Keratinocyte (primary cell): ENCODE measurements around the gene KATNB1. TPM values are rescaled to one million over a fixed set of nuclear protein-coding genes. Genes with fewer than 3 reads are reported as not detected.

Source experiments
- DNase-seq: peaks from one replicate; pipeline ENCODE4 v3.0.0-alpha.2; 2011; ENCODE audit warnings: low read depth, missing footprints, low spot score
- FAIRE-seq: peaks from 2 replicates; lab custom pipeline; 2011; peaks lifted over from hg19 to GRCh38; lab: Jason Lieb, UNC
- H2AFZ ChIP-seq: 2 replicates; pipeline ENCODE4 v1.6.0; 2012; ENCODE audit warnings: low read length, control low read depth, inconsistent platforms; ENCODE audit not compliant: control insufficient read depth
- H3K27ac ChIP-seq: 2 replicates; pipeline ENCODE4 v1.5.1; 2011; ENCODE audit warnings: low read length; ENCODE audit not compliant: control insufficient read depth, insufficient read depth
- H3K27me3 ChIP-seq: 3 replicates; pipeline ENCODE4 v1.6.0; 2011; ENCODE audit warnings: low read length; ENCODE audit not compliant: control insufficient read depth, insufficient read depth; ENCODE audit errors: extremely low read depth
- H3K36me3 ChIP-seq, 2 experiments: 2 replicates in 1 of 2; 3 replicates in 1 of 2; pipeline ENCODE4 v1.5.1; 2011; ENCODE audit warnings: low read length in 2 of 2, mild to moderate bottlenecking in 1 of 2; ENCODE audit not compliant: control insufficient read depth in 2 of 2, insufficient read depth in 2 of 2; ENCODE audit errors: extremely low read depth in 1 of 2
- H3K4me1 ChIP-seq: 3 replicates; pipeline ENCODE4 v1.5.1; 2011; ENCODE audit warnings: low read length; ENCODE audit not compliant: control insufficient read depth, insufficient read depth; ENCODE audit errors: extremely low read depth
- H3K4me2 ChIP-seq: 3 replicates; pipeline ENCODE4 v1.6.0; 2011; ENCODE audit warnings: low read depth, low read length; ENCODE audit not compliant: control insufficient read depth, insufficient read depth; ENCODE audit errors: extremely low read depth
- H3K4me3 ChIP-seq, 3 experiments: fragments of 200-600 bp in 1 of 3; sonication (generic) in 1 of 3; 2 replicates in 2 of 3; 3 replicates in 1 of 3; pipeline ENCODE4 v1.5.1; 2011 to 2016; ENCODE audit warnings: low read length in 3 of 3, mild to moderate bottlenecking in 3 of 3, control low read depth in 2 of 3, inconsistent platforms in 1 of 3, low read depth in 1 of 3, mixed read lengths in 1 of 3, mixed run types in 1 of 3, moderate library complexity in 1 of 3; ENCODE audit not compliant: control insufficient read depth in 2 of 3, insufficient read depth in 2 of 3; ENCODE audit errors: extremely low read depth in 1 of 3
- H3K79me2 ChIP-seq: 2 replicates; pipeline ENCODE4 v1.6.0; 2012; ENCODE audit warnings: low read length; ENCODE audit not compliant: control insufficient read depth, insufficient read depth
- H3K9ac ChIP-seq: 3 replicates; pipeline ENCODE4 v1.6.0; 2011; ENCODE audit warnings: low read length; ENCODE audit not compliant: control insufficient read depth, insufficient read depth; ENCODE audit errors: extremely low read depth
- H3K9me1 ChIP-seq: 3 replicates; pipeline ENCODE4 v1.6.0; 2011; ENCODE audit warnings: low read length; ENCODE audit not compliant: control insufficient read depth, insufficient read depth; ENCODE audit errors: extremely low read depth
- H3K9me3 ChIP-seq: 2 replicates; pipeline ENCODE4 v1.5.1; 2012; ENCODE audit warnings: low read depth, low read length; ENCODE audit not compliant: control insufficient read depth
- H4K20me1 ChIP-seq: 3 replicates; pipeline ENCODE4 v1.6.0; 2011; ENCODE audit warnings: low read length; ENCODE audit not compliant: control insufficient read depth, insufficient read depth; ENCODE audit errors: extremely low read depth
- CTCF ChIP-seq, 3 experiments: IDR thresholded peaks in 1 of 3; conservative IDR thresholded peaks in 1 of 3; optimal IDR thresholded peaks in 1 of 3; 2 replicates in 2 of 3; 3 replicates in 1 of 3; pipeline versions ENCODE3 to v1.5.1; 2011; ENCODE audit warnings: low read length in 3 of 3, mild to moderate bottlenecking in 3 of 3, moderate library complexity in 2 of 3, control low read depth in 1 of 3, inconsistent platforms in 1 of 3; ENCODE audit not compliant: insufficient read depth in 2 of 3; ENCODE audit errors: extremely low read depth in 1 of 3
- EZH2 ChIP-seq: IDR thresholded peaks from one replicate; pipeline ENCODE4 v1.6.1; 2012; ENCODE audit warnings: inconsistent platforms, mild to moderate bottlenecking, low read length, moderate library complexity
- dilution Hi-C: fragments of 300-500 bp; cut with MboI; formaldehyde crosslinking; loops from one replicate; pipeline ENCODE4 v1.7.0; 2020; ENCODE audit warnings: low sequenced_read_pairs; ENCODE audit not compliant: extremely low pct_ligation_motif_present
- polyA plus RNA-seq, 5 experiments: library from polyadenylated mRNA; depleted of rRNA in 3 of 5; stranded (reverse) in 3 of 5; stranded (forward) in 1 of 5; unstranded in 1 of 5; fragments of >200 nt; gene quantifications; 1 replicate in 1 of 5; 2 replicates in 3 of 5; 3 replicates in 1 of 5; pipeline versions ENCODE4 v1.2.1 to v1.2.3, GENCODE V29; 2011 to 2012; ENCODE audit warnings: missing spikeins in 2 of 5, low read depth in 1 of 5, low replicate concordance in 1 of 5

KATNB1 gene
- polyA plus RNA-seq, 1 donor (not counting 4 experiments of a cell fraction or from before 2014, with no cell fraction given), result 18.9 TPM

DNA sequence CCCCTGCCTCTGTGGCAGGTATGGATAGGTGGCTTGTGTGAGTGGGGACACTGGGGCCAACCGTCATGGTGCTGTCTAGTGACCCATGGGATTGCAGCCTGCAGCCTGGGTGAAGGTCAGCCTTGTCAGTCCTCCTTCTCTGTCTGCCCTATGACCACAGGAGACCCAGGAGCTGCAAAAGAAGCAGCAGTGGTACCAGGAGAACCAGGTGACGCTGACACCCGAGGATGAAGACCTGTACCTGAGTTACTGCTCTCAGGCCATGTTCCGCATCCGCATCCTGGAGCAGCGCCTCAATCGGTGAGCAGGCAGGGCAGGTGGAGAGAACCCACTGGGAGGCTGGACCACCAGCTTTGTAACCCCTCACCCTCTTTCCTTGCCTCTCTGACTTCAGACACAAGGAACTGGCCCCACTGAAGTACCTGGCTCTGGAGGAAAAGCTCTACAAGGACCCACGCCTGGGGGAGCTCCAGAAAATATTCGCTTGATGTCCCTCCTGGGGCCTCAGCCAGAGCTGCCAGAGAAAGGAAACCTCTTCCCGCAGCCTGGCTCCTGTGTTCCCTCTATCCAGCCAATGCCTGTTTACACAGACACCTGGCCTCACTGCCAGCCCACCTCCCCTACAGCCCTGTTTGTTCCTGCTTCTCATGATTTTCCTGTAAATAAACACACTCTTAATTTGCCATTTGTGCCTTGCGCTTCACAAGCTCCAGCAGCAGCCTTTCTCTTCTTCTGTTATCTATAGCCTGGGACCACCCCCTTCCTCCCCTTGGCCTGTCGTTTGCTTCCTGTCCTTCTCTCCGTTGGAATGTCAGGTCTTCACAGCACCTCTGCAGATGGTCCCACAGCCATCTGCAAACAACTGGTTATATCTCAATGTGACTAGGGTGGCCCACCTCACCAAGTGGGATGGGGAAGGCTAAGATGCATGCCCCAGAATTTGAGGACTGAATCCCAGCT lies 4.5 kb upstream of the KATNB1 start:
- H3K9ac ChIP-seq, result no peak overlapping the region
- no peaks in the 10 kb centered on the region for H3K79me2 ChIP-seq
- H3K4me1 ChIP-seq, result peaks cover 5% of the 10 kb centered on the region
- no peak for FAIRE-seq
- H3K27me3 ChIP-seq, result no peaks in the 10 kb centered on the region
- no peak overlapping the region for H2AFZ ChIP-seq
- TF ChIP-seq CTCF (optimal IDR thresholded peaks at IDR 0.05 in 1 of 3, IDR thresholded peaks at IDR 0.05 in 1 of 3, conservative IDR thresholded peaks at IDR 0.05 in 1 of 3; ENCODE audit: extremely low read depth in 1 of 3, insufficient read depth in 2 of 3, low read length in 3 of 3), result no peak
- TF ChIP-seq EZH2, result no peak
- no peak overlapping the region for H3K27ac ChIP-seq
- no peak overlapping the region for H3K4me3 ChIP-seq
- H3K9me3 ChIP-seq, result no peaks in the 10 kb centered on the region
- H4K20me1 ChIP-seq, result no peaks in the 10 kb centered on the region
- dilution Hi-C loops, result no loop called here
- H3K36me3 ChIP-seq, result no peaks in the 10 kb centered on the region
- H3K9me1 ChIP-seq, result no peaks in the 10 kb centered on the region
- no peak for DNase-seq
- H3K4me2 ChIP-seq, result no peak overlapping the region

- no peak overlapping the region for H3K9ac ChIP-seq
- DNase-seq, result no peak
- H3K79me2 ChIP-seq, result peaks cover under 1% of the 10 kb centered on the region
- TF ChIP-seq EZH2 (no peak), CTCF (optimal IDR thresholded peaks at IDR 0.05 in 1 of 3, IDR thresholded peaks at IDR 0.05 in 1 of 3, conservative IDR thresholded peaks at IDR 0.05 in 1 of 3; ENCODE audit: extremely low read depth in 1 of 3, insufficient read depth in 2 of 3, low read length in 3 of 3) (no peak)
- H3K4me2 ChIP-seq, result no peak overlapping the region
- no peak overlapping the region for H2AFZ ChIP-seq
- H3K4me1 ChIP-seq, result peaks cover 14% of the 10 kb centered on the region
- no peak for FAIRE-seq
- H3K4me3 ChIP-seq, result no peak overlapping the region
- no peaks in the 10 kb centered on the region for H3K9me3 ChIP-seq
- peaks cover 0 to 4% of the 10 kb centered on the region in 2 experiments for H3K36me3 ChIP-seq
- no peak overlapping the region for H3K27ac ChIP-seq
- dilution Hi-C loops, result no loop called here
- no peaks in the 10 kb centered on the region for H4K20me1 ChIP-seq
- no peaks in the 10 kb centered on the region for H3K27me3 ChIP-seq
- no peaks in the 10 kb centered on the region for H3K9me1 ChIP-seq
Measured at GRCh38 chr16:57732037-57732436, 3.5 kb upstream of the KATNB1 start.
